SK-N-SH (cell line): ENCODE data around the gene CHD2. TPM values are rescaled to one million over a fixed set of nuclear protein-coding genes. Genes with fewer than 3 reads are reported as not detected.

Experiments
- CTCF ChIA-PET: fragments of 300-600, 350-600 bp; formaldehyde crosslinking; extraction: SDS; loops from one replicate; lab custom pipeline; 2021; lab: Yijun Ruan, JAX
- POLR2A ChIA-PET: fragments of 350-600 bp; sonication (Branson Sonifier 250); formaldehyde crosslinking; extraction: SDS; loops from one replicate; lab custom pipeline; 2020; ENCODE audit warnings: antibody characterized with exemption, inconsistent platforms; lab: Yijun Ruan, JAX
- DNase-seq: peaks from one replicate; pipeline ENCODE4 v3.0.0; 2012
- H2AFZ ChIP-seq: fragments of 200-600 bp; sonication (generic); 2 replicates; pipeline ENCODE4 v1.8.1; 2016; ENCODE audit warnings: antibody characterized with exemption, mild to moderate bottlenecking, low read depth
- H3F3A ChIP-seq: fragments of 200-600 bp; sonication (generic); replicated peaks from 2 replicates; pipeline ENCODE3; 2016; ENCODE audit warnings: antibody characterized with exemption, mild to moderate bottlenecking; ENCODE audit not compliant: insufficient read depth
- H3K27ac ChIP-seq, 2 experiments: fragments of 200-500 bp in 1 of 2; fragments of 200-600 bp in 1 of 2; sonication (Bioruptor generic) in 1 of 2; sonication (generic), shearing (Covaris generic) in 1 of 2; 2 replicates each; pipeline versions ENCODE4 v1.5.1 to v1.6.1; 2014 to 2016; ENCODE audit warnings: low read depth in 2 of 2, inconsistent platforms in 1 of 2, low read length in 1 of 2, mild to moderate bottlenecking in 1 of 2, mixed read lengths in 1 of 2
- H3K27me3 ChIP-seq: fragments of 200-600 bp; sonication (generic), shearing (Covaris generic); 2 replicates; pipeline ENCODE4 v1.6.1; 2016; ENCODE audit warnings: mixed run types; ENCODE audit not compliant: insufficient read depth
- H3K36me3 ChIP-seq, 2 experiments: fragments of 200-500 bp in 1 of 2; fragments of 200-600 bp in 1 of 2; sonication (Bioruptor generic) in 1 of 2; sonication (generic) in 1 of 2; replicated peaks in 1 of 2; 2 replicates each; pipeline versions ENCODE3 to v1.5.1; 2014 to 2016; ENCODE audit warnings: low read length in 1 of 2, mild to moderate bottlenecking in 1 of 2; ENCODE audit not compliant: insufficient read depth in 2 of 2, control insufficient read depth in 1 of 2
- H3K4me1 ChIP-seq, 2 experiments: fragments of 200-500 bp in 1 of 2; fragments of 200-600 bp in 1 of 2; sonication (Bioruptor generic) in 1 of 2; sonication (generic), shearing (Covaris generic) in 1 of 2; 2 replicates each; pipeline versions ENCODE4 v1.5.1 to v1.6.1; 2014 to 2016; ENCODE audit warnings: low read depth in 1 of 2, low read length in 1 of 2, mixed run types in 1 of 2; ENCODE audit not compliant: insufficient read depth in 2 of 2, control insufficient read depth in 1 of 2
- H3K4me2 ChIP-seq: fragments of 200-600 bp; sonication (generic), shearing (Covaris generic); 2 replicates; pipeline ENCODE4 v1.6.1; 2017; ENCODE audit warnings: mixed run types
- H3K4me3 ChIP-seq, 2 experiments: fragments of 200-500 bp in 1 of 2; fragments of 200-600 bp in 1 of 2; sonication (Bioruptor generic) in 1 of 2; sonication (generic), shearing (Covaris generic) in 1 of 2; 2 replicates each; pipeline versions ENCODE4 v1.5.1 to v1.8.1; 2014 to 2016; ENCODE audit warnings: low read depth in 2 of 2, inconsistent platforms in 1 of 2, low read length in 1 of 2, mild to moderate bottlenecking in 1 of 2, mixed read lengths in 1 of 2, moderate library complexity in 1 of 2
- H3K79me2 ChIP-seq: fragments of 200-600 bp; sonication (generic); 2 replicates; pipeline ENCODE4 v1.8.1; 2017; ENCODE audit warnings: mild to moderate bottlenecking; ENCODE audit not compliant: insufficient read depth
- H3K9ac ChIP-seq: fragments of 200-600 bp; sonication (generic); 2 replicates; pipeline ENCODE4 v1.6.1; 2017; ENCODE audit warnings: mixed run types
- H3K9me2 ChIP-seq: fragments of 200-600 bp; sonication (generic); 2 replicates; pipeline ENCODE4 v1.6.1; 2017; ENCODE audit warnings: mixed run types
- H3K9me3 ChIP-seq: fragments of 200-600 bp; sonication (generic); 2 replicates; pipeline ENCODE4 v1.6.1; 2017; ENCODE audit warnings: mixed run types, mild to moderate bottlenecking, moderate library complexity
- H4K20me1 ChIP-seq: fragments of 200-600 bp; sonication (generic); 2 replicates; pipeline ENCODE4 v1.6.1; 2017; ENCODE audit warnings: mild to moderate bottlenecking, mixed run types; ENCODE audit not compliant: insufficient read depth
- CHD2 ChIP-seq: fragments of 150-350 bp; IDR thresholded peaks from 2 replicates; pipeline ENCODE4 v1.6.1; 2018; ENCODE audit warnings: low read length; ENCODE audit not compliant: partially characterized antibody
- ELF1 ChIP-seq: IDR thresholded peaks from 2 replicates; pipeline ENCODE4 v1.4.0; 2012
- EP300 ChIP-seq, 2 experiments: IDR thresholded peaks; 2 replicates each; pipeline versions ENCODE4 v1.4.0 to v1.6.1; 2012; ENCODE audit warnings: borderline replicate concordance in 1 of 2, low read depth in 1 of 2, low read length in 1 of 2
- EZH2phosphoT487 ChIP-seq: fragments of 200-600 bp; sonication (generic); IDR thresholded peaks from 2 replicates; pipeline ENCODE4 v1.6.1; 2017; ENCODE audit warnings: low read depth, mixed run types, mild to moderate bottlenecking, antibody characterized with exemption, moderate library complexity, borderline replicate concordance
- FOSL2 ChIP-seq: IDR thresholded peaks from 2 replicates; pipeline ENCODE4 v1.4.0; 2012; ENCODE audit warnings: low read depth, mild to moderate bottlenecking, moderate library complexity, borderline replicate concordance
- GABPA ChIP-seq: IDR thresholded peaks from 2 replicates; pipeline ENCODE4 v1.4.0; 2012; ENCODE audit warnings: low read depth, mild to moderate bottlenecking
- GATA2 ChIP-seq: sonication (generic); formaldehyde crosslinking; IDR thresholded peaks from 2 replicates; pipeline ENCODE4 v1.5.0; 2020; ENCODE audit warnings: mild to moderate bottlenecking, missing genetic modification reagents
- JUND ChIP-seq: IDR thresholded peaks from 2 replicates; pipeline ENCODE4 v1.4.0; 2012
- MEF2A ChIP-seq: IDR thresholded peaks from 2 replicates; pipeline ENCODE4 v1.4.0; 2012; ENCODE audit warnings: low read depth, borderline replicate concordance
- NRF1 ChIP-seq: IDR thresholded peaks from 2 replicates; pipeline ENCODE4 v1.6.1; 2012; ENCODE audit warnings: low read depth, mild to moderate bottlenecking, low read length
- POLR2AphosphoS5 ChIP-seq: IDR thresholded peaks from 2 replicates; pipeline ENCODE4 v1.6.1; 2012; ENCODE audit warnings: low read depth, low read length
- RCOR1 ChIP-seq: fragments of 150-350 bp; IDR thresholded peaks from 2 replicates; pipeline ENCODE4 v1.6.1; 2017; ENCODE audit warnings: antibody characterized with exemption, low read length
- SIN3A ChIP-seq: IDR thresholded peaks from 2 replicates; pipeline ENCODE4 v1.6.1; 2012; ENCODE audit warnings: low read depth, mild to moderate bottlenecking, low read length, moderate library complexity, borderline replicate concordance
- SMC3 ChIP-seq: IDR thresholded peaks from 2 replicates; pipeline ENCODE4 v1.6.1; 2012; ENCODE audit warnings: low read depth, low read length, improper control_type of control experiment
- TAF1 ChIP-seq: IDR thresholded peaks from 2 replicates; pipeline ENCODE4 v1.6.1; 2012; ENCODE audit warnings: low read depth, mild to moderate bottlenecking, low read length, moderate library complexity, borderline replicate concordance
- TCF12 ChIP-seq: IDR thresholded peaks from 2 replicates; pipeline ENCODE4 v1.4.0; 2012
- TEAD4 ChIP-seq: IDR thresholded peaks from 2 replicates; pipeline ENCODE4 v1.4.0; 2012; ENCODE audit warnings: mild to moderate bottlenecking, borderline replicate concordance; ENCODE audit not compliant: insufficient read depth
- USF1 ChIP-seq: IDR thresholded peaks from 2 replicates; pipeline ENCODE4 v1.4.0; 2012; ENCODE audit warnings: low read depth, borderline replicate concordance
- WGBS: methylation state at CpG from one replicate; pipeline ENCODE4 v1.1.6; 2017; ENCODE audit warnings: low lambda C conversion rate; 5-methylcytosine and 5-hydroxymethylcytosine counted together
- polyA plus RNA-seq, 3 experiments: library from polyadenylated mRNA; depleted of rRNA; stranded (reverse); fragments of >200 nt; gene quantifications; 2 replicates each; pipeline ENCODE4 v1.2.3, GENCODE V29; 2012

Gene CHD2
- polyA plus RNA-seq, 1 of the 3 experiments (the other 2 are of a cell fraction), result 25.3 TPM

DNA sequence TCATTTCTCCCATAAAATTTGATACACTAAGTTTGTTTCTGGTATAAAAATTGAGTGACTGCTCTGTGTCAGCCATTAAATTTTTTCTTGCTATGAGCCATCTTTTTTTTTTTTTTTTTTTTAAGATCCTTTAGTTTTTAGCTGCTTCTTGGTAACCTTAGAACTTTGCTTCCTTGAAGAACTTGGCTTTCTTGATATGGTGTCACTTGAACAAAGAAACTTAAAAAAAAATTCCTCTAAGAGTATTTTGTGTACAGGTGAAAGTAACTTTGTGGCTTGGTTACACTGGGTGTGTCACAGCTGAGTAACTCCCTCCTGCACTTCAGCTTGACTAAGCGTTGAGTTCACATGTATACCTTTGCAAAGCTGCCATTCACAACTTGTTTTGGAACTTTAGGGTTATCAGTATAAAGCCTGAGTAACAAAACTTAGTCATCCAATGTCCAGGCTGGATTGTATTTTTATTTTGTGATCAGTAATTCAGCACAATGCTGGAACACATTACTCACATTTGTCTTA is 6.5 kb downstream of the CHD2 start:
- no peak for DNase-seq
- 0% methylated on average over 1 of the region's 1 CpG for WGBS
- Histone ChIP-seq H3K27me3 (no peaks in the 10 kb centered on the region), H2AFZ (no peak overlapping the region), H3K79me2 (peaks cover 97% of the 10 kb centered on the region), H3K4me2 (peak overlapping the region; percentile 86), H3K36me3 (peaks cover 13 to 42% of the 10 kb centered on the region in 2 experiments), H3K4me3 (no peak overlapping the region; a peak in 2 of 4 replicates), H3K9me3 (no peaks in the 10 kb centered on the region), H4K20me1 (peaks cover 20% of the 10 kb centered on the region), H3K9ac (peak overlapping the region; percentile 91; the same call in 1 of the 2 replicates), H3K4me1 (peaks cover 30 to 32% of the 10 kb centered on the region in 2 experiments), H3K9me2 (no peaks in the 10 kb centered on the region), H3F3A (peaks cover 69% of the 10 kb centered on the region), H3K27ac (peak overlapping the region; percentile 98 to 99)
- TF ChIP-seq FOSL2 (peak; percentile 8; the same call in 1 of the 2 replicates), EP300 (IDR thresholded peaks at IDR 0.05; ENCODE audit: borderline replicate concordance in 1 of 2, low read depth in 1 of 2, low read length in 1 of 2) (no peak), GABPA (no peak), ELF1 (no peak)
- CTCF ChIA-PET, result interaction anchor here (0.6 to 4.2 kb wide), 5 partner anchors 11 to 110 kb away, joined by 3 to 33 read pairs (median 19); no protein-coding TSS in a partner anchor
- POLR2A ChIA-PET, result interaction anchor here (0.7 to 2.0 kb wide), 2 partner anchors 24 to 954 kb away, joined by 5 to 6 read pairs; no protein-coding TSS in a partner anchor

DNA sequence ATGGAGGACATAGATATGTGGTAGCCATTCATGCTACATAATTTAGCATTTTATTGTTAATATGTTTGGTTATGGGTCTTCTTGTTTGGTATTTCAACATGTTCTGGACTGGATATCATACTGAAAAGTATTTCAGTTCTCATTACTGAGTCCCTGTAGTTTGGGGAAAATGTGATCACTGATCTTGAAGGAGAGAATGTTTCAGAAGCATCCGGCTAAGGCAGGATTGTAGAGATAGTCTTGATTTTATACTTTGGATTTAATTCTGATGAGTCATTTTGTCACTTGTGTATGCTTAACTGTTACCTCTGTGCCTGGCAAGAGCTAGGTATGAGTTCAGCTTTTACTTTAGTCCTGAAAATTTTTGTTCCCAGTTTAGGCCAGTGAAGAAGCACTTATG is 7.1 kb downstream of the CHD2 start:
- H3K36me3 ChIP-seq, result peaks cover 7 to 36% of the 10 kb centered on the region in 2 experiments
- no peaks in the 10 kb centered on the region for H3K9me3 ChIP-seq
- no peak for TF ChIP-seq USF1
- peak; percentile 10; the same call in 1 of the 2 replicates for TF ChIP-seq FOSL2
- DNase-seq, result no peak
- POLR2A ChIA-PET, result interaction anchor here (0.6 to 0.8 kb wide), 3 partner anchors 14 to 953 kb away, joined by 3 to 6 read pairs (median 4); no protein-coding TSS in a partner anchor
- H3K79me2 ChIP-seq, result peaks cover 97% of the 10 kb centered on the region
- peak overlapping the region in 1 of 2 experiments; percentile 4; a peak in 1 of 4 replicates for H3K4me3 ChIP-seq
- H2AFZ ChIP-seq, result no peak overlapping the region
- H3K27ac ChIP-seq, result peak overlapping the region; percentile 98 to 99
- 19% methylated on average over 1 of the region's 1 CpG for WGBS
- peaks cover 63% of the 10 kb centered on the region for H3F3A ChIP-seq
- peaks cover 20% of the 10 kb centered on the region for H4K20me1 ChIP-seq
- CTCF ChIA-PET, result interaction anchor here (1.1 to 4.2 kb wide), 4 partner anchors 10 to 110 kb away, joined by 3 to 33 read pairs (median 22); no protein-coding TSS in a partner anchor
- H3K9me2 ChIP-seq, result no peaks in the 10 kb centered on the region
- no peaks in the 10 kb centered on the region for H3K27me3 ChIP-seq
- peak overlapping the region; percentile 86 for H3K4me2 ChIP-seq
- peaks cover 30 to 32% of the 10 kb centered on the region in 2 experiments for H3K4me1 ChIP-seq
- H3K9ac ChIP-seq, result peak overlapping the region; percentile 91; the same call in 1 of the 2 replicates

- whole genome bisulfite sequencing, result 41% methylated on average over 5 of the region's 5 CpGs
- H3K9ac ChIP-seq, result peak overlapping the region; percentile 91; the same call in 1 of the 2 replicates
- H3K36me3 ChIP-seq, result peaks cover 7 to 27% of the 10 kb centered on the region in 2 experiments
- peaks cover 59% of the 10 kb centered on the region for H3F3A ChIP-seq
- no peak overlapping the region for H2AFZ ChIP-seq
- TF ChIP-seq TEAD4 (no peak), GABPA (no peak), FOSL2 (peak; percentile 48; the same call in 1 of the 2 replicates), SIN3A (no peak), CHD2 (no peak), SMC3 (no peak), GATA2 (CRISPR knock-in tag) (no peak), JUND (0 out of 2 replicates have a peak, but pooled peaks have one; percentile 8), NRF1 (no peak), EZH2phosphoT487 (no peak), MEF2A (no peak), EP300 (IDR thresholded peaks at IDR 0.05; ENCODE audit: borderline replicate concordance in 1 of 2, low read depth in 1 of 2, low read length in 1 of 2) (peak in 1 of 2 experiments; percentile 8; a peak in 1 of 4 replicates), TCF12 (peak; percentile 35; the same call in 1 of the 2 replicates), TAF1 (0 out of 2 replicates have a peak, but pooled peaks have one; percentile 30), POLR2AphosphoS5 (peak; percentile 18; the same call in 1 of the 2 replicates), RCOR1 (no peak)
- TF ChIP-seq, all 33 proteins: peak for 6
- H3K9me2 ChIP-seq, result no peaks in the 10 kb centered on the region
- H3K27me3 ChIP-seq, result no peaks in the 10 kb centered on the region
- peaks cover 97% of the 10 kb centered on the region for H3K79me2 ChIP-seq
- peaks cover 21% of the 10 kb centered on the region for H4K20me1 ChIP-seq
- H3K4me1 ChIP-seq, result peaks cover 30 to 31% of the 10 kb centered on the region in 2 experiments
- H3K4me3 ChIP-seq, result peak overlapping the region in 1 of 2 experiments; percentile 8; a peak in 1 of 4 replicates
- CTCF ChIA-PET, result interaction anchor here (0.8 to 4.2 kb wide), 7 partner anchors 8 to 1212 kb away, joined by 3 to 33 read pairs (median 3); partner anchors contain the start of gene CHD2
- peak overlapping the region; percentile 98 to 99 for H3K27ac ChIP-seq
- POLR2A ChIA-PET, result interaction anchor here (0.6 to 1.0 kb wide), 4 partner anchors 13 to 120 kb away, joined by 3 to 4 read pairs (median 3); no protein-coding TSS in a partner anchor
- H3K4me2 ChIP-seq, result peak overlapping the region; percentile 86
- H3K9me3 ChIP-seq, result no peaks in the 10 kb centered on the region
- DNase-seq, result no peak
These were observed 8.0 kb downstream of the CHD2 start for GRCh38 chr15:92907896-92908712.
